ENCODE data around the gene CPNE1.
"Not testable (repeated sequence)": the region's sequence is repeated elsewhere in the genome, so short reads cannot be mapped to it uniquely, and the experiment has no call there.

- not testable (repeated sequence) for TF ChIP-seq POLR2AphosphoS5 (IDR thresholded peaks at IDR 0.05; ENCODE audit: borderline replicate concordance, low read depth, low read length); EZH2 (IDR thresholded peaks at IDR 0.05); FOXP2 (optimal IDR thresholded peaks at IDR 0.05; ENCODE audit: control extremely low read depth, extremely low read length, insufficient read depth)
Observed at GRCh38 chr20:35713120-35713519, 48.4 kb upstream of the CPNE1 start.

Data from SK-N-MC (cell line).